Stimulated activated CD8-positive, alpha-beta memory T cell treated with anti-CD3 and anti-CD28 coated beads, Interleukin-4, amount 100 ng/mL, for 48 hours (primary cell): ENCODE measurements around the gene ATG9A.

Experiments
- DNase-seq: peaks from one replicate; pipeline ENCODE4 v3.0.0-alpha.2; 2020

The ATG9A gene

GRCh38 chr2:219175486-219175885 is 54.0 kb downstream of the ATG9A start:
- no peak for DNase-seq

GRCh38 chr2:219174801-219175200 is 54.6 kb downstream of the ATG9A start:
- DNase-seq: no peak

GRCh38 chr2:219174146-219174545 is 55.3 kb downstream of the ATG9A start:
- DNase-seq: no peak

- DNase-seq: no peak
Measured at GRCh38 chr2:219173176-219173575, 56.3 kb downstream of the ATG9A start.

GRCh38 chr2:219172231-219173154 is 56.9 kb downstream of the ATG9A start:
- DNase-seq: no peak

- no peak for DNase-seq
Measured at GRCh38 chr2:219171231-219171651, 58.2 kb downstream of the ATG9A start.

- DNase-seq: no peak
Measured at GRCh38 chr2:219169930-219170654, 59.3 kb downstream of the ATG9A start, which contains the start of gene SLC23A3. Gene SLC23A3, minus strand, starts transcription at chr2:219170029. Its CDS starts 45 bp downstream, at chr2:219169984.
